HL-60 (cell line): ENCODE data around the gene JPH4.
A peak's percentile ranks its signal among the peaks of the same experiment; 100 is the strongest.

Source experiments
- DNase-seq, 2 experiments: peaks; one replicate each; pipeline ENCODE4 v3.0.0-alpha.2; 2010 to 2020; ENCODE audit warnings: low read depth in 1 of 2, low spot score in 1 of 2
- H3K27ac ChIP-seq: fragments of 250-450 bp; sonication (Bioruptor Pico); replicated peaks from 2 replicates; pipeline ENCODE4 v1.5.1; 2020; ENCODE audit warnings: mild to moderate bottlenecking, moderate library complexity
- H3K27me3 ChIP-seq: fragments of 250-450 bp; sonication (Bioruptor Pico); 2 replicates; pipeline ENCODE4 v1.5.1; 2021; ENCODE audit warnings: mild to moderate bottlenecking, moderate library complexity; ENCODE audit not compliant: insufficient read depth, poor library complexity, severe bottlenecking
- H3K4me3 ChIP-seq: replicated peaks from 2 replicates; pipeline ENCODE4 v1.5.1; 2011; ENCODE audit warnings: mild to moderate bottlenecking, control low read depth, low read length; ENCODE audit not compliant: insufficient read depth
- CTCF ChIP-seq: IDR thresholded peaks from one replicate; pipeline ENCODE4 v1.5.1; 2011; ENCODE audit warnings: low read length, control low read depth, inconsistent platforms; ENCODE audit not compliant: insufficient read depth
- GABPA ChIP-seq: IDR thresholded peaks from 2 replicates; pipeline ENCODE4 v1.6.1; 2012; ENCODE audit warnings: low read depth
- POLR2AphosphoS5 ChIP-seq: IDR thresholded peaks from 2 replicates; pipeline ENCODE4 v1.6.1; 2012; ENCODE audit warnings: low read depth
- REST ChIP-seq: IDR thresholded peaks from 2 replicates; pipeline ENCODE4 v1.6.1; 2012; ENCODE audit warnings: low read depth; ENCODE audit not compliant: insufficient replicate concordance
- SPI1 ChIP-seq: IDR thresholded peaks from 2 replicates; pipeline ENCODE4 v1.6.1; 2012; ENCODE audit warnings: low read depth, mild to moderate bottlenecking, borderline replicate concordance

JPH4 gene

GRCh38 chr14:23540141-23540469 lies 38.5 kb downstream of the JPH4 start:
- no peak for TF ChIP-seq CTCF
- no peak for TF ChIP-seq POLR2AphosphoS5

GRCh38 chr14:23539248-23540140 lies 39.1 kb downstream of the JPH4 start:
- Histone ChIP-seq H3K27ac (no peak overlapping the region), H3K4me3 (no peak overlapping the region), H3K27me3 (no peaks in the 10 kb centered on the region)
- peak; percentile 78 for TF ChIP-seq CTCF
- no peak for TF ChIP-seq GABPA
- no peak for TF ChIP-seq SPI1
- no peak for TF ChIP-seq REST
- TF ChIP-seq POLR2AphosphoS5: no peak
- peak in 1 of 2 experiments; percentile 36 for DNase-seq

More at GRCh38 chr14:23540141-23540469, 38.5 kb downstream of the JPH4 start:
- H3K27ac ChIP-seq: no peak overlapping the region
- no peak for DNase-seq
- H3K4me3 ChIP-seq: no peak overlapping the region
- no peaks in the 10 kb centered on the region for H3K27me3 ChIP-seq

GRCh38 chr14:23538785-23539184 lies 39.8 kb downstream of the JPH4 start:
- Histone ChIP-seq H3K27me3 (no peaks in the 10 kb centered on the region), H3K27ac (no peak overlapping the region), H3K4me3 (no peak overlapping the region)
- TF ChIP-seq REST (no peak), CTCF (no peak), POLR2AphosphoS5 (no peak), SPI1 (no peak), GABPA (no peak)
- DNase-seq: no peak
